H1 (cell line): ENCODE measurements around the gene MEA1. TPM values are rescaled to one million over a fixed set of nuclear protein-coding genes. Genes with fewer than 3 reads are reported as not detected.

Experiments used
- CTCF ChIA-PET: fragments of 300-600 bp; sonication (Branson Sonifier 250); formaldehyde crosslinking; loops from one replicate; lab custom pipeline; 2021; ENCODE audit not compliant: partially characterized antibody; lab: Charles Lee
- POLR2A ChIA-PET: fragments of 300-600 bp; sonication (Branson Sonifier 250); formaldehyde crosslinking; loops from one replicate; lab custom pipeline; 2021; ENCODE audit warnings: inconsistent platforms; ENCODE audit not compliant: partially characterized antibody; lab: Charles Lee
- DNase-seq, 2 experiments: peaks; one replicate each; pipeline versions ENCODE4 v3.0.0 to v3.0.0-alpha.2; 2010 to 2022; ENCODE audit warnings: low spot score in 2 of 2, low read depth in 1 of 2, mixed read lengths in 1 of 2
- FAIRE-seq: peaks from 2 replicates; lab custom pipeline; 2011; peaks lifted over from hg19 to GRCh38; lab: Jason Lieb, UNC
- H2AFZ ChIP-seq: 2 replicates; pipeline ENCODE4 v1.8.1; 2012; ENCODE audit warnings: low read length, inconsistent platforms
- H2AK5ac ChIP-seq: 2 replicates; pipeline ENCODE4 v1.6.1; 2013; ENCODE audit warnings: low read depth, low read length
- H2BK120ac ChIP-seq: replicated peaks from 2 replicates; pipeline ENCODE3; 2013; ENCODE audit warnings: low read depth, low read length, inconsistent platforms
- H2BK12ac ChIP-seq: 2 replicates; pipeline ENCODE4 v1.6.1; 2013; ENCODE audit warnings: low read depth, low read length
- H2BK15ac ChIP-seq: 2 replicates; pipeline ENCODE4 v1.6.1; 2013; ENCODE audit warnings: low read length
- H2BK20ac ChIP-seq: 2 replicates; pipeline ENCODE4 v1.6.1; 2013; ENCODE audit warnings: low read length
- H2BK5ac ChIP-seq: 2 replicates; pipeline ENCODE4 v1.6.1; 2013; ENCODE audit warnings: low read depth, low read length
- H3K14ac ChIP-seq: 2 replicates; pipeline ENCODE4 v1.6.1; 2013; ENCODE audit warnings: inconsistent platforms; ENCODE audit not compliant: insufficient read length
- H3K18ac ChIP-seq: 2 replicates; pipeline ENCODE4 v1.6.1; 2013; ENCODE audit warnings: low read length; ENCODE audit errors: extremely low read depth
- H3K23ac ChIP-seq: 2 replicates; pipeline ENCODE4 v1.6.1; 2013; ENCODE audit warnings: inconsistent platforms; ENCODE audit not compliant: insufficient read length
- H3K23me2 ChIP-seq: 2 replicates; pipeline ENCODE4 v1.6.1; 2013; ENCODE audit warnings: low read depth, low read length
- H3K27ac ChIP-seq: 2 replicates; pipeline ENCODE4 v1.6.1; 2011; ENCODE audit warnings: low read depth, low read length, inconsistent platforms
- H3K27me3 ChIP-seq, 4 experiments: replicated peaks in 1 of 4; 1 replicate in 1 of 4; 2 replicates in 3 of 4; pipeline versions ENCODE4 v1.6.1 to v1.8.1; 2011 to 2013; ENCODE audit warnings: low read length in 3 of 4, mild to moderate bottlenecking in 3 of 4, inconsistent platforms in 2 of 4, mixed read lengths in 2 of 4, moderate library complexity in 1 of 4; ENCODE audit not compliant: control insufficient read depth in 3 of 4, insufficient read depth in 3 of 4; ENCODE audit errors: extremely low read depth in 1 of 4
- H3K36me3 ChIP-seq, 4 experiments: 2 replicates each; pipeline versions ENCODE4 v1.6.1 to v1.8.1; 2011 to 2013; ENCODE audit warnings: mild to moderate bottlenecking in 4 of 4, low read length in 3 of 4, moderate library complexity in 2 of 4, control low read depth in 1 of 4, inconsistent platforms in 1 of 4; ENCODE audit not compliant: insufficient read depth in 4 of 4, control insufficient read depth in 2 of 4
- H3K4ac ChIP-seq: replicated peaks from 2 replicates; pipeline ENCODE3; 2013; ENCODE audit warnings: low read length, low read depth, mixed read lengths, inconsistent platforms; ENCODE audit not compliant: insufficient read length
- H3K4me1 ChIP-seq, 4 experiments: replicated peaks in 1 of 4; 1 replicate in 1 of 4; 2 replicates in 3 of 4; pipeline versions ENCODE4 v1.6.1 to v1.8.1; 2011 to 2013; ENCODE audit warnings: low read length in 3 of 4, inconsistent platforms in 2 of 4, mixed read lengths in 1 of 4; ENCODE audit not compliant: insufficient read depth in 4 of 4, control insufficient read depth in 3 of 4
- H3K4me2 ChIP-seq, 2 experiments: 2 replicates each; pipeline versions ENCODE4 v1.6.1 to v1.8.1; 2011 to 2013; ENCODE audit warnings: low read depth in 2 of 2, low read length in 2 of 2, control low read depth in 1 of 2, inconsistent platforms in 1 of 2, mild to moderate bottlenecking in 1 of 2; ENCODE audit not compliant: insufficient read depth in 1 of 2
- H3K4me3 ChIP-seq, 4 experiments: fragments of 200-600, 300-600 bp in 1 of 4; sonication (generic), shearing (Covaris generic), sonication (Bioruptor Twin) in 1 of 4; 2 replicates each; pipeline versions ENCODE4 v1.5.1 to v1.8.1; 2011 to 2016; ENCODE audit warnings: low read length in 4 of 4, low read depth in 3 of 4, control low read depth in 2 of 4, inconsistent platforms in 2 of 4, mild to moderate bottlenecking in 2 of 4, mixed read lengths in 1 of 4, moderate library complexity in 1 of 4; ENCODE audit not compliant: insufficient read depth in 2 of 4; ENCODE audit errors: extremely low read depth in 1 of 4
- H3K56ac ChIP-seq: replicated peaks from 2 replicates; pipeline ENCODE3; 2013; ENCODE audit warnings: low read depth, mild to moderate bottlenecking, mixed read lengths, low read length, inconsistent platforms; ENCODE audit not compliant: insufficient read length
- H3K79me1 ChIP-seq: 2 replicates; pipeline ENCODE4 v1.6.1; 2013; ENCODE audit warnings: low read depth, low read length, control low read depth
- H3K79me2 ChIP-seq, 2 experiments: 2 replicates each; pipeline versions ENCODE4 v1.6.1 to v1.8.1; 2012 to 2013; ENCODE audit warnings: low read length in 2 of 2, mild to moderate bottlenecking in 2 of 2, inconsistent platforms in 1 of 2; ENCODE audit not compliant: insufficient read depth in 2 of 2, control insufficient read depth in 1 of 2
- H3K9ac ChIP-seq, 4 experiments: replicated peaks in 1 of 4; 1 replicate in 1 of 4; 2 replicates in 3 of 4; pipeline versions ENCODE4 v1.6.1 to v1.8.1; 2011 to 2013; ENCODE audit warnings: low read depth in 3 of 4, low read length in 3 of 4, control low read depth in 2 of 4, mild to moderate bottlenecking in 2 of 4, moderate library complexity in 2 of 4, inconsistent platforms in 1 of 4; ENCODE audit errors: extremely low read depth in 1 of 4
- H3K9me3 ChIP-seq, 2 experiments: 2 replicates each; pipeline versions ENCODE4 v1.6.1 to v1.8.1; 2012 to 2013; ENCODE audit warnings: mild to moderate bottlenecking in 2 of 2, moderate library complexity in 2 of 2, control low read depth in 1 of 2, inconsistent platforms in 1 of 2, low read depth in 1 of 2, low read length in 1 of 2, mixed read lengths in 1 of 2; ENCODE audit not compliant: insufficient read depth in 2 of 2
- H4K20me1 ChIP-seq, 2 experiments: replicated peaks in 1 of 2; 2 replicates each; pipeline versions ENCODE3 to v1.8.1; 2011 to 2013; ENCODE audit warnings: inconsistent platforms in 2 of 2, low read length in 2 of 2, mild to moderate bottlenecking in 1 of 2; ENCODE audit not compliant: insufficient read depth in 2 of 2, control insufficient read depth in 1 of 2
- H4K5ac ChIP-seq: 2 replicates; pipeline ENCODE4 v1.6.1; 2013; ENCODE audit warnings: low read length, low read depth, mixed read lengths, inconsistent platforms; ENCODE audit not compliant: insufficient read length
- H4K8ac ChIP-seq: 2 replicates; pipeline ENCODE4 v1.8.0; 2013; ENCODE audit warnings: mild to moderate bottlenecking, moderate library complexity, low read length, inconsistent platforms; ENCODE audit not compliant: insufficient read depth; ENCODE audit errors: extremely low read depth
- H4K91ac ChIP-seq: replicated peaks from 2 replicates; pipeline ENCODE3; 2013; ENCODE audit warnings: low read length, mixed read lengths, inconsistent platforms; ENCODE audit not compliant: insufficient read length
- CHD1 ChIP-seq: IDR thresholded peaks from 2 replicates; pipeline ENCODE4 v1.6.1; 2012; ENCODE audit warnings: low read depth, low read length, improper control_type of control experiment
- CHD2 ChIP-seq: IDR thresholded peaks from 2 replicates; pipeline ENCODE4 v1.6.1; 2012; ENCODE audit warnings: low read length, improper control_type of control experiment
- CREB1 ChIP-seq: IDR thresholded peaks from 2 replicates; pipeline ENCODE4 v1.6.1; 2012; ENCODE audit warnings: inconsistent platforms
- FOSL1 ChIP-seq: IDR thresholded peaks from 2 replicates; pipeline ENCODE4 v1.6.1; 2011; ENCODE audit warnings: mild to moderate bottlenecking, low read depth, low read length, moderate library complexity; ENCODE audit not compliant: insufficient read depth
- GTF2F1 ChIP-seq: IDR thresholded peaks from 2 replicates; pipeline ENCODE4 v1.6.1; 2012; ENCODE audit warnings: low read depth, low read length, improper control_type of control experiment, borderline replicate concordance
- JUND ChIP-seq: IDR thresholded peaks from 2 replicates; pipeline ENCODE4 v1.6.1; 2011; ENCODE audit warnings: mild to moderate bottlenecking, improper control_type of control experiment, low read length
- KDM1A ChIP-seq: fragments of 200-600, 300-600 bp; sonication (generic); IDR thresholded peaks from 2 replicates; pipeline ENCODE4 v1.7.1; 2016; ENCODE audit warnings: mild to moderate bottlenecking, low read length, borderline replicate concordance
- NRF1 ChIP-seq: IDR thresholded peaks from 2 replicates; pipeline ENCODE4 v1.6.1; 2011; ENCODE audit warnings: mild to moderate bottlenecking, low read depth, low read length, improper control_type of control experiment
- POLR2AphosphoS5 ChIP-seq: IDR thresholded peaks from 2 replicates; pipeline ENCODE4 v1.6.1; 2011; ENCODE audit warnings: low read depth, low read length
- RAD21 ChIP-seq, 2 experiments: IDR thresholded peaks in 1 of 2; conservative IDR thresholded peaks in 1 of 2; 2 replicates each; pipeline ENCODE4 v1.6.1; 2011; ENCODE audit warnings: low read depth in 2 of 2, low read length in 2 of 2, improper control_type of control experiment in 1 of 2, inconsistent platforms in 1 of 2, mild to moderate bottlenecking in 1 of 2, moderate library complexity in 1 of 2
- RXRA ChIP-seq: IDR thresholded peaks from 2 replicates; pipeline ENCODE4 v1.6.1; 2011; ENCODE audit warnings: low read depth, mild to moderate bottlenecking, low read length, moderate library complexity; ENCODE audit not compliant: insufficient read depth
- SP1 ChIP-seq: IDR thresholded peaks from 2 replicates; pipeline ENCODE4 v1.6.1; 2011; ENCODE audit warnings: low read depth, low read length
- SP2 ChIP-seq: IDR thresholded peaks from 2 replicates; pipeline ENCODE4 v1.6.1; 2012; ENCODE audit warnings: mild to moderate bottlenecking, low read length, inconsistent platforms
- TBP ChIP-seq: IDR thresholded peaks from 2 replicates; pipeline ENCODE4 v1.6.1; 2011; ENCODE audit warnings: low read depth, low read length, improper control_type of control experiment
- TCF12 ChIP-seq: IDR thresholded peaks from 2 replicates; pipeline ENCODE4 v1.6.1; 2011; ENCODE audit warnings: low read depth, mild to moderate bottlenecking, low read length
- WGBS, 2 experiments: shearing (Covaris generic) in 1 of 2; methylation state at CpG; one replicate each; pipeline versions ENCODE4 v1.1.6 to v1.1.7; 2013 to 2015; ENCODE audit warnings: low lambda C conversion rate in 2 of 2, mixed read lengths in 2 of 2, inconsistent platforms in 1 of 2, low coverage in 1 of 2, missing lambda C conversion rate in 1 of 2; ENCODE audit not compliant: insufficient replicate concordance in 2 of 2, insufficient coverage in 1 of 2, insufficient read length in 1 of 2; ENCODE audit errors: extremely low coverage in 1 of 2, missing lambda C conversion rate in 1 of 2; 5-methylcytosine and 5-hydroxymethylcytosine counted together
- polyA plus RNA-seq, 7 experiments: library from polyadenylated mRNA; depleted of rRNA in 3 of 7; stranded (reverse) in 5 of 7; unstranded in 2 of 7; fragments of >200 nt in 5 of 7; fragments of 200-250 nt in 2 of 7; gene quantifications; 1 replicate in 5 of 7; 2 replicates in 1 of 7; 4 replicates in 1 of 7; pipeline versions ENCODE4 v1.2.1 to v1.2.3, GENCODE V29; 2011 to 2013; ENCODE audit warnings: missing spikeins in 2 of 7, mixed read lengths in 2 of 7
- total RNA-seq: library from RNA; stranded (reverse); fragmentation: NEBNext Ultra II Directional; extraction: Animal tissue kit (Norgen Biotek cat#: 25700); gene quantifications from 2 replicates; pipeline ENCODE4 v1.2.1, GENCODE V29; 2021

Gene MEA1
- total and polyA plus RNA-seq, 2 of the 8 experiments (the other 6 are each of a cell fraction or from before 2014, with no cell fraction given) = 94.2 to 96.4 TPM

- Histone ChIP-seq H3K23me2 (peaks cover 4% of the 10 kb centered on the region), H3K14ac (no peak overlapping the region), H4K91ac (no peak overlapping the region), H3K27me3 (no peaks in the 10 kb centered on the region), H2BK20ac (no peak overlapping the region), H3K79me1 (peaks cover 9% of the 10 kb centered on the region), H2BK15ac (no peak overlapping the region), H4K5ac (no peak overlapping the region), H3K79me2 (peaks cover 8 to 15% of the 10 kb centered on the region in 2 experiments; a peak in 2 of 4 replicates), H2AFZ (no peak overlapping the region), H3K18ac (no peak overlapping the region), H3K4me1 (peaks cover 0 to 6% (median 1%) of the 10 kb centered on the region in 4 experiments; a peak in 4 of 7 replicates), H3K27ac (no peak overlapping the region), H3K4me3 (no peak overlapping the region), H3K56ac (no peak overlapping the region), H3K9me3 (no peaks in the 10 kb centered on the region), H3K23ac (no peak overlapping the region), H2BK12ac (no peak overlapping the region), H2AK5ac (no peak overlapping the region), H3K36me3 (peaks cover 0 to 9% (median 8%) of the 10 kb centered on the region in 4 experiments; a peak in 4 of 8 replicates), H4K8ac (no peak overlapping the region), H3K4me2 (no peak overlapping the region), H2BK5ac (no peak overlapping the region), H4K20me1 (peaks cover 0 to 12% of the 10 kb centered on the region in 2 experiments), H2BK120ac (no peak overlapping the region), H3K4ac (no peak overlapping the region), H3K9ac (no peak overlapping the region)
- DNase-seq (no peak), FAIRE-seq (no peak)
- WGBS, 2 experiments = 92% methylated on average over 1 of the region's 1 CpG; no CpG with 5 or more reads in 1 of the 2 experiments
- POLR2A ChIA-PET = interaction anchor here (0.8 to 4.1 kb wide), 8 partner anchors 8 to 32 kb away, joined by 3 to 25 read pairs (median 5); partner anchors contain the start of gene PEX6
- CTCF ChIA-PET = interaction anchor here (0.5 to 2.9 kb wide), 7 partner anchors 9 to 143 kb away, joined by 3 to 13 read pairs (median 3); partner anchors contain the start of genes KLC4 and MRPL2
- TF ChIP-seq TCF12 (no peak), CHD2 (no peak), POLR2AphosphoS5 (no peak), RXRA (no peak), NRF1 (no peak), GTF2F1 (no peak), RAD21 (IDR thresholded peaks at IDR 0.05 in 1 of 2, conservative IDR thresholded peaks at IDR 0.05 in 1 of 2; ENCODE audit: low read depth in 2 of 2, low read length in 2 of 2) (no peak), TBP (no peak), CREB1 (no peak), KDM1A (no peak), SP2 (no peak), FOSL1 (no peak), SP1 (no peak), JUND (no peak), CHD1 (no peak)
These were observed 25.2 kb downstream of the MEA1 start for GRCh38 chr6:42988486-42989020.
